Measurements from ENCODE around the gene PTGR3.

PTGR3 gene

GRCh38 chr18:75204269-75204731, 4.6 kb downstream of the PTGR3 start:
- TF ChIP-seq CTCF (conservative IDR thresholded peaks at IDR 0.05) = no peak
- H3K27ac ChIP-seq = no peak overlapping the region

DNA sequence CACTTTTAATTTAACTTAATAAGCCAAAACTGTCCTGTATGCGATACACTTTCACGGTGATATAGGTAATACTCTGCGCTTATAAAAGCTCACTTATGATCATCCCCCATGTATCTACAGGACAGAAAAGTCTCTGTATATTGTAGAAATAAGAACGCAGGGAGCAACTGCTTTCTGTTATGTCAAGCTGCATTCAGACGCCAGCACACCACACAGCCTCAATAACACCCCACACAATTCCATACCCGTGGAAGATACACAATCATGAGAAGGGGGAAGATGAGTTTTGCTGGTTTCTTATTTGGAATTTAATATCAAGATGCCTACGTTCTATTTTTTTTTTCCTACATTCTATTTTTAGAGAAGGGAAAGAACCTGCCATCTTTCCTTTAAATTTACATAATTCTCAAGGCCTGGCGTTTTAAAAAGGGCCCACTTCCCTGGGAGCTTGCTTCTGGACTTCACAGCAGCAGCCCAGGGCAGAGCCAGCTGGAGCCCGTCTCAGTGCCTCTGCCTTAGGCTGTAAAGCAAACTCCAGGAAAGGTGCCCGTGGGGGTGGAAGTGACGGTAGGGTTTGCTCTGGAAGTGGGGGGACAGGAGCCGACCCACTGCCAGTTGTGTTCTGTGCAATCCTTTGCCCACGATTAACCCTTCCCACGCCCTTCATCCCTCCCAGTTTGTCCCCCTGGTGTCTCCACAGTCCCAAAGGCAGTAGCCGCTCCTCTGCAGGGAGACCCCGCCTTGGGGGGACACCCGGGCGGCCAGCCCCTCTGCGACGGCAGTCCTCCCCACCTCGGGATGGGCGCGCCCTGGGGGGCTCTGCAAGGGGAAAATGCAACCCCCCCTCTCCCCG, 5.3 kb downstream of the PTGR3 start:
- no peak overlapping the region for H3K27ac ChIP-seq
- no peak for TF ChIP-seq CTCF (conservative IDR thresholded peaks at IDR 0.05)

GRCh38 chr18:75202696-75203365, 6.1 kb downstream of the PTGR3 start:
- no peak overlapping the region for H3K27ac ChIP-seq
- no peak for TF ChIP-seq CTCF (conservative IDR thresholded peaks at IDR 0.05)

GRCh38 chr18:75201282-75202270, 7.4 kb downstream of the PTGR3 start:
- no peak overlapping the region for H3K27ac ChIP-seq
- TF ChIP-seq CTCF (conservative IDR thresholded peaks at IDR 0.05) = no peak

DNA sequence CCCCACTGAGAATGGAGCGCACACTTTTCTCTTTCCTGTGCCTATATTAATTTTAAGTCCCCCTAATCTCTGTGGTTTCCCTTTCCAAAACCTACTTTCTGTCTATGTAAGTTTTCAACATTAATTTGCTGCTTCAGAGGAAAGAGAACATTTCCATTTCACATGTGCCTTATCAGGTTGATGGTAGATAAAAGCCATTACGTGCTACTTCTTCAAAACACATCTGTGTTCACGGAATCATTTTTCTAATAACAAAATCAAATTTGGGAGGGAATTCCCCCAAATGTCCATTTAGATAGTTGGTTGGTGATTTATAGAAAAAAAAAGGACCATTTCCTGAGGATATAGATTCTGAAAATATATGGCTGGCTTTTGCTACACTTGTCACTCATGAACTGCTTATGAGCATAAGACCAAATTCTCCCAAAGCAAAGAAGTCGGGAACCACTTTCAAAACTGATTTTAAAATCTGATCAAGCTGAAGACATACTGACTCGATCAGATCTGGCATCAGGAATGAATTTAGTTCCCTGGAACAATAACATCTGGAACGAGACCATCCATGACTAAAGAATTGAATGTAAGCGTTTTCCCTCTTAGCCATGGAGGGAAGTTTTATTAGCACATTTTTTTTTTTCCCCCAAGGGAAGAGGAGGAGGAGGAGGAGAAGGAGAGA, 8.2 kb downstream of the PTGR3 start:
- no peak overlapping the region for H3K27ac ChIP-seq
- no peak for TF ChIP-seq CTCF (conservative IDR thresholded peaks at IDR 0.05)

- H3K27ac ChIP-seq = no peak overlapping the region
- TF ChIP-seq CTCF (conservative IDR thresholded peaks at IDR 0.05) = no peak
Measured at GRCh38 chr18:75200071-75200470, 8.9 kb downstream of the PTGR3 start.
